Neural progenitor cell (in vitro differentiated cells): ENCODE results near the gene VEZT.

Experiments used
- EZH2 ChIP-seq: fragments of 200-600 bp; sonication (generic); IDR thresholded peaks from 2 replicates; pipeline ENCODE4 v1.6.1; 2017; ENCODE audit warnings: antibody characterized with exemption, mild to moderate bottlenecking, moderate library complexity
- EZH2phosphoT487 ChIP-seq: fragments of 200-600 bp; sonication (generic); IDR thresholded peaks from 2 replicates; pipeline ENCODE4 v1.6.1; 2017; ENCODE audit warnings: antibody characterized with exemption
- TF ChIP-seq, protein P1 (sequence below): fragments of 200-600 bp; sonication (generic); IDR thresholded peaks from 2 replicates; pipeline ENCODE4 v1.5.1; 2017; ENCODE audit warnings: antibody characterized with exemption, mild to moderate bottlenecking

- TF ChIP-seq, protein P1, sequence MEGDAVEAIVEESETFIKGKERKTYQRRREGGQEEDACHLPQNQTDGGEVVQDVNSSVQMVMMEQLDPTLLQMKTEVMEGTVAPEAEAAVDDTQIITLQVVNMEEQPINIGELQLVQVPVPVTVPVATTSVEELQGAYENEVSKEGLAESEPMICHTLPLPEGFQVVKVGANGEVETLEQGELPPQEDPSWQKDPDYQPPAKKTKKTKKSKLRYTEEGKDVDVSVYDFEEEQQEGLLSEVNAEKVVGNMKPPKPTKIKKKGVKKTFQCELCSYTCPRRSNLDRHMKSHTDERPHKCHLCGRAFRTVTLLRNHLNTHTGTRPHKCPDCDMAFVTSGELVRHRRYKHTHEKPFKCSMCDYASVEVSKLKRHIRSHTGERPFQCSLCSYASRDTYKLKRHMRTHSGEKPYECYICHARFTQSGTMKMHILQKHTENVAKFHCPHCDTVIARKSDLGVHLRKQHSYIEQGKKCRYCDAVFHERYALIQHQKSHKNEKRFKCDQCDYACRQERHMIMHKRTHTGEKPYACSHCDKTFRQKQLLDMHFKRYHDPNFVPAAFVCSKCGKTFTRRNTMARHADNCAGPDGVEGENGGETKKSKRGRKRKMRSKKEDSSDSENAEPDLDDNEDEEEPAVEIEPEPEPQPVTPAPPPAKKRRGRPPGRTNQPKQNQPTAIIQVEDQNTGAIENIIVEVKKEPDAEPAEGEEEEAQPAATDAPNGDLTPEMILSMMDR: no peak
- TF ChIP-seq EZH2: no peak
- TF ChIP-seq EZH2phosphoT487: no peak
Observed at GRCh38 chr12:95282266-95282665, 64.7 kb downstream of the VEZT start.
